Limb (tissue), 2 donors: Measurements from ENCODE around the gene CBFA2T2.
A peak's percentile ranks its signal among the peaks of the same experiment; 100 is the strongest.
"Not testable (repeated sequence)": the region's sequence is repeated elsewhere in the genome, so short reads cannot be mapped to it uniquely, and the experiment has no call there.

ENCODE experiments used
- DNase-seq, 2 donors: peaks; one replicate each; pipeline ENCODE4 v3.0.0-alpha.2; 2016; ENCODE audit errors: extremely low spot score in 2 of 2

CBFA2T2 gene

DNA sequence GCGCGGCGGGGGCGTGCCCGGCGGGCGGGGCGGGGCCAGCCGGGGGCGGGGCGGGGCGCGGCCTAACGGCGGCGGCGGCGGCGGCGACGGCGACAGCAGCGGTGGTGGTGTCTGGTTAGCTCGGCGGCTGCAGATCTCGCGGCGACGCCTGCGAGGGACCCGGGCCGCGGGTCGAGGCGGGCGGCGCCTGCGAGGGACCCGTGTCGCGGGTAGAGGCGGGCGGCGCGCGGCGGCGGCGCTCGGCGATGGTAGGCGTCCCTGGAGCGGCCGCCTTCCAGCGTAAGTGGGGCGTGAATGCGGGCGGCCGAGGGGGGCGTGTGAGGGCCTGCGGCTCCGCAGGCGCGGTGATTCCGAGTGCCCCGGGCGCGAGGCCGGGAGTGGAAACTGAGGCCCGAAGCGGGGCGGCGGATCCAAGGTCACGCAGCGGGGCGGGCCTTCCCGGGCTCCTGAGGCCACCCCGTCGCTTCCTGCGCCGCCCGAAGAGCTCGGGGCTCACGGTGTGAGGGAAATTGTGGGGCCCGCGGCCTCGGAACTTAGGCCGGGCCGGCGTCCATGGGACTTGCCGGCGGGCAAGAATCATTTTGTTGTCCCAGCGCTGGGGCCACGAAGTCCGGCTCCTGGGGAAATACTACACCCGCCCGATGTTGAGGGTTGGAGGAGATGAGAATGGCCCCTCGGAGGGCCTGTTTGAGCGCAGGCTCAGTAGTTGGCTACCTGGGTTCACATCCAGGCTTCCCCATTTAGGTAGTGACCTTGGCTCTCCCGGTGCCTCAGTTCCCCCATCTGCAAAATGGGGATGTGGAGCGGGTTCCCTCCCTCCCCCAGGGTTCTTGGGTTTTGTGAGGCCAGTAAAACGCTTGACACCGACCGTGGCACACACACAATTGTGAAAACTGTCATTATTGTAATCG, at the start of gene CBFA2T2:
CBFA2T2 (plus strand) TSS at position 74 of the 911 bp plus-strand sequence; CDS start at position 246, 172 bp downstream.
- no peak for DNase-seq

DNA sequence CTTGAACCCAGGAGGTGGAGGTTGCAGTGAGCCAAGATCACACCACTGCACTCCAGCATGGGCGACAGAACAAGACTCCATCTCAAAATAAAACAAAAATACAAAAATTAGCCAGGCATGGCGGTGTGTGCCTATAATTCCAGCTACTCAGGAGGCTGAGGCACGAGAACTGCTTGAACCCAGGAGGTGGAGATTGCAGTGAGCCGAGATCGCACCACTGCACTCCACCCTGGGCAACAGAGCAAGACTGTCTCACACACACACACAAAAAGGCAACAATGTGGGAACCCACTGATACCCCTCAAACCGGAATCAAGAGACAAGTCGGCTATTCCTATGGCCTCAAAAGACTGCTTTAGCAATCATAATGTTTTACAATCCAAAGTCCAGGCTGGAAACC, 49.3 kb upstream of the CBFA2T2 start:
- DNase-seq: not testable (repeated sequence)

DNA sequence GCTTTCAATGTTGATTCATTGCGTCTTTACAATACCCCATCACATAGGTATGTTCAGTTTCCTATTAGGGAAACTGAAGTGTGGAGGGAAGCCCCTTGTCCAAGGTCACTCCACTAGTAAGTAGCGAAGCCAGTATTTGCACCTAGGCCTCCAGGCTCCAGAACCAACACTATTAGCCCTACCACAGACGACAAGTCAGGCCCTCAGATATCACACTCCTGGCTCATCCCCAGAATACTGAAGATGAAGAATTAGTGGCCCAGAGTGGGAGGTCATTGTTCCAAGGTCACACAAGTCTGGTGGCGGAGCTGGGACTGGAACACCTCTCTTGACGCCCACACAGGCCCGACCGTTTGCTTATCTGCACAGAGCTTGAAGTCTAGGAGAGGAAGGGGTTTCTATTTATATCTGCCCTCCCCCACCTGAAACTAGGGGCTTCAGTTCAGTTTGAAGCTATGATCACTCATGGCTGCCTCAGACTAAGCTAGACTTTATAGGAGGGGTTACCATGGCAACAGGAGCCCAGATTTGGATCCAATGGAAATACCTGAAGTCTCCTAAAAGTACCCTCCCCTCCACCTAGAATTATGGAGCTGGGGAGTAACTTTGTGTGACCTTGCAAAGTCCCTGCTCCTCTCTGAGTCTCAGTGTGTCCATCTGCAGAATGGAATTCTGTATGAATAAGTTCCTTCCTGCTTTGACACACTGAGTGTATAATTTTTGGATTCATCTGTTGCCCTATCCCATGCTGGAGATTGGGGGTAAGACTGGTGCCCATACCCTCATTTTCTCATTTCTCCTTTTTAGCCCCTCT, 48.5 kb upstream of the CBFA2T2 start:
- DNase-seq: no peak

DNA sequence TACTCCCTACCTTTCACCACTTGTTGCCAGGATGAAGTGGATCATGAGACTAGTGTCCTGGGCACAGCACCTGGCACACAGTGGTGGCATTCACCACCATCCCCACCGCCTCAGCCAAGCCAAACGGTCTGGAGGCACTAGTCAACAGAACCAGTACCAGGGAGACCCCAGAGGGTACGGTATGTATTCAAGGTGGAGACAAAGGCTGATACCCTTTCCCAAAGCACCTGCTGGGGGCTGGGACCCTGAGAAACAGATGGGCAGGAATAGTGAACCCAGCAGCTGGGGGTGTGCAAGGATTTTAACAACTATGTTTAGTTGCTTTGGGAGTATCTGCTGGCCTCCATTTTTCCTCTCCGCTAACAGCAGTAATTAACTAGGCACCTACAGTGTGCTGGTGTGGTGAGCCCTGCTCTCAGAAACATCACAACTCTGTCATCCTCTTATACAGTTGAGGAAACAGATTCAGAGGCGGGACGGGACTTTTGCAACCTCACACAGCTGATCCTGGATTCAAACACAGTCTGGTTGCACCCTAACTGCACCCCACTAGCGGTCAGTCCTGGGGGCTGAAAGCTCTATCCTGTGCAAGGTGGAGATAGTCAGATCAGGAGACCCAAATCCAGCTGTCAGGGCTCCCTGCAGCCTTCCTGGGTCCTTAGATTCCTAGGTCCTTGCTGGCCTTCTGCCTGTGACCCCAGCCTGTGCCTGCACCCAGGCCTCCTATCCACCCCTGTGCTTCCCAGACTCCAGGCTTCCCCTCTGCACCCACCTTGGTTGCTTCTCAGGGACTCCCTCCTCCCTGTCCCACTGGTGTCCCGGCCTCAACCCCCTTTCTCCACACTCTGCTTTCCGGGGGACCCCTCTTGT, 47.5 kb upstream of the CBFA2T2 start:
- DNase-seq: no peak

DNA sequence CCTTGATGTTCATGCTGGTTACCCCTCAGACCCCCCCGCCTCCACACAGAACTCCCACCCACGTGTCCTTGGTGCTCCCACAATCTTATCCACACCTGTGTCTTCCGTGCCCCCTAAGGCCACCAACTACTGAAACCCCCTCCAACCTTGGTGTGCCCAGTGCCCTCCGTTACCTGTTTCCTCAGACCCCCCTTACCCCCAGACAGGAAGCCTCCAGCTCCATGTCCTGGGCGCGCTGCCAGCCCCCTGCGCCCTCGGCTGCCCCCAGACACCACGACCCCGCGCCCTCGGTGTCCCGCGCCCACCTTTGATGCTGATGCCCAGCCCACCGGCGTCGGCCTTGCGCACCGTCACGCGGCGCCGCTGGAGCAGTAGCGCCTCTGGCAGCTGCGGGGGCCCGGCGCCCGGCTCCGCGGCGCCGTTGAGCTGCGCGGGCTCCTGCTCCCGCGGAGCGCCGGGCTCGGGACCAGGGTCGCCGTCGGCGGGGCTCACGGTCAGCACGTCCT, 46.8 kb upstream of the CBFA2T2 start:
- DNase-seq: peak in 1 of 2 donors; percentile 70

DNA sequence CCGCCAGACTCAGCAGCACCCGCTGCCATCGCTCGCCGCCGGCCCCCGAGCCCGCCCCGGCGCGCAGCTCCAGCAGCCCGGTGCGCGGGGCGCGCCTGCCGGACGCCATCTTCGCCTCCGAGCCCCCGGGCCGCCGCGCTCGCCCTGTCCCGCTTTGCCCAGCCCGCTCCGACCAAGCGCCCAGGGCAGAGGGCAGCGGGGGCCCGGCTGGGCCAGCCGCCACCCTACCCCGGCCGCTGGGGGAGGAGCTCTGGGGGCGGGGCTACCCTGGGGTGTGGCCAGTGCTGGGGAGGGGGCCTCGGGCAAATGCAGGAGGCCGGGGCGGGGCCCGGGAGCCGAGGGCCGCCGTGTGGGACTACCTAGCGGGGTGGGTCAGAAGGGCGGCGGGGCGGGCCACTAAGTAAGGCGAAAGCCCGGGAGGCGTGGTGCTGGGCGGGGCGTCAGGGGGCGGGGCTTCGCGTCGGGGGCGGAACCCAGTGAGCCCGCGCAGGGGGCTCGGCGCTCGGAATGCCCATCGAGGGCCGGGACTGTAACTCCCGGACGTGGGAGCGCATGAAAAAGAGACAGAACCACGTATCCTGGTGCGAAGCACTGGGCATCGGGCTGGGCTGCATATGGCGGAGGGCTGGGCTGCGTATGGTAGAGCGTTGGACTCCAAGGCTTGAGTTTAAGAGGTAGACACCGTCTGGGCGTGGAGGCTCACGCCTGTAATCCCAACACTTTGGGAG, 46.2 kb upstream of the CBFA2T2 start, which contains the start of gene SNTA1:
SNTA1 (minus strand) TSS at position 252 of the 728 bp plus-strand sequence; CDS start at position 109, 143 bp downstream.
- DNase-seq: peak; percentile 75 to 91

DNA sequence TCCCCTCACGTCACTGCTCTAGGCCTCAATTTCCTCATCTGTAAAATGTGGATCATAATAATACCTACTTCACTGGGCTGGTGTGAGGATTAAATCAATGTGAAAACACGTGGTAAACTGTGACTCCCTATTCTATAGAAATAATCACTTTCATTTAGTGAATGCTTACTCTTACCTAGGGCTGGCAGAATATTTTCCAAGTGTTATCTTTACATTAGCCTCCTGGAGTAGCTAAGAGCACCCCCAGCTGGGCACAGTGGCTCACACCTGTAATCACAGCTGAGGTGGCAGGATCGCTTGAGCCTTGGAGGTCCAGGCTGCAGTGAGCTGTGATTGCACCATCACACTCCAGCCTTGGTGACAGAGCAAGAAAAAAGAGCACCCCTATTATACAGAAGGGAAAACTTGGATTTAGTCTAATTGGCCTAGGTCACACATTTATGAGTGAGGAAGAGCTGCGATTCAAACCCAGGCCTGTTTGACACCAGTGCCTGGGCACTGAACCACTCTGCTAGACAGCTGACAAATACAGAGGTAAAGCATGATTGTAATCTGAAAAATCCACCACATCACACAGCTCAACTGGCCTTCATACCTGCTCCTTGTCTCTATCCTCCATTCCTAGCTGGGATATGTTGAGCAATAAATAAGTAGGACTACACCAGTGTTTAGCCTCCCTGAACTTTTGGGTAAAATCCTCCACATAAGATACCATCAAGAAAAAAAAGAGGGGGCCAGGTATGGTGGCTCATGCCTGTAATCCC, 44.9 kb upstream of the CBFA2T2 start:
- no peak for DNase-seq

DNA sequence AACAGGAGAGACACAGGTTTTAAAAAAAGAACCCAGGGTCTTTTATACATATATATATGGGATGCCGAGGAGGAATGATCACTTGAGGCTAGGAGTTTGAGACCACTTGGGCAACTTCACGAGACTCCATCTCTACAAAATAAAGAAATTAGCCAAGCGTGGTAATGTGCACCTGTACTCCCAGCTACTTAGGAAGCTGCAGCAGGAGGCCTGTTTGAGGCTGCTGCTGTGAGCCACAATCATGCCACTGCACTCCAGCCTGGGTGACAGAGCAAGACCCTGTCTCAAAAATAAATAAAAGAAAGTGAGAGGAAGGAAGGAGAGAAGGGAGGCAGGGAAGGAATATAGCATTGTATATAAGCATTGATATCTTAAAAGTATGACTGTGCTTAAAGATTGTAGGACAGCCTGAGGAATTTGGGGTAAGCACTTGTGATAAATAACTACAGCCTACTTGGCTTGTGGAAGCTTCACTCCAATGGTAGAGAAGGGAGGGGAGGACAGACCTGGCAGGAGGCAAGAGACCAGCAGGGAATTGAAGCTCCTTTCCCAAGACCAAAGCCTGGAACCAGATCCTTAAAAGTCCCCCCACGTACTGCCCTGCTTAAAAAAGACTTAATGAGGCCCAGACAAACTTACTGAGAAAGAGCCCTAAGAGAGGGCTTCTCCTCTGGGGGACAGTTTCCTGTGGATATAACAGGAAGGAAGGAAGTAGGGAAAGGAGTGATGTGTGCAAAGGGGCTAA, 43.8 kb upstream of the CBFA2T2 start:
- no peak for DNase-seq

DNA sequence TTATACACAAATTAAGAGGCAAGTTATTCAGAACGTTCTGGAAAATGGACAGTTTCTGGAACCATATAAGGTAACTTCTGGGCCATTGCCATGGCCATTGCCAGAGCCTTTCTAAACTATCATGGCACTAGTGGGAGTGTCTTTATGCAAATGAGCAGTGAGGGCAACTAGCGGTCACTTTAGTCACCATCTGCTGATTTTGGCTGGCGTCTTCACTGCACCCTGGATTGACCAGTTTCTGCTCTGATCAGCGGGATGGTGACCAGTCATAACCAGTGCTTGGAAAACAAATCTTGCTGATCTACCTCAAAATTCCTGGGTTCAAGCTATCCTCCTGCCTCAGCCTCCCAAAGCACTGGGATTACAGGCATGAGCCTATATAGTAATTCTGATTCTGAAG, 39.0 kb upstream of the CBFA2T2 start:
- no peak for DNase-seq

DNA sequence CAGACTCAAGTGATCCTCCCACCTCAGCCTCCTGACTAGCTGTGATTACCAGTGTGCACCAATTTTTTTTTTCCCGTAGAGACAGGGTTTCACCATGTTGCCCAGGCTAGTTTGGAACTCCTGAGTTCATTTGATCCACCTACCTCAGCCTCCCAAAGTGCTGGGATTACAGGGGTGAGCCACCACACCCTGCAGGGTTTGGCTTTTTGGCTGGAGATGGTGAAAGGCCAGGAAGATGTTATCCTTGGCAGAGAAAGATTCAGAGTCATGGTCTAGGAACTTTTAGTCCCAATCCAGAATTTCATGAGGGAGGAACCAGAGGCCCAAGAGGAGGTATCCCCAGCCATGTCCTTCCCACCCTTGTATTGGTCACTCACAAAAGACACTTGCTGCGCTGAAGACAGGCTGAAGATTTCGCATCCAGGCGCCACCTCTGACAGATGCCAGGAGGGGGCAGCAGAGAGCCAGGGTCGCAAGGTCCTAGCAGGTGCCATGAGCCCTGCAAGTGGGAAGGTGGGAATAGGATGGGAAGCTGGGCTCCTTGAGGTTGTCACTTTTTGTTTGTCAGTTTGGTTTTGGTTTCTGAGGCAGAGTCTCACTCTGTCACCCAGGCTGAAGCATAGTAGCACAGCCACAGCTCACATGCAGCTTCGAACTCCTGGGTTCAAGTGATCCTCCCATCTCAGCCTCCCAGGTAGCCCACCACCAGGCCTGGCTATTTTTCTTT, 32.8 kb upstream of the CBFA2T2 start:
- peak; percentile 68 to 88 for DNase-seq

DNA sequence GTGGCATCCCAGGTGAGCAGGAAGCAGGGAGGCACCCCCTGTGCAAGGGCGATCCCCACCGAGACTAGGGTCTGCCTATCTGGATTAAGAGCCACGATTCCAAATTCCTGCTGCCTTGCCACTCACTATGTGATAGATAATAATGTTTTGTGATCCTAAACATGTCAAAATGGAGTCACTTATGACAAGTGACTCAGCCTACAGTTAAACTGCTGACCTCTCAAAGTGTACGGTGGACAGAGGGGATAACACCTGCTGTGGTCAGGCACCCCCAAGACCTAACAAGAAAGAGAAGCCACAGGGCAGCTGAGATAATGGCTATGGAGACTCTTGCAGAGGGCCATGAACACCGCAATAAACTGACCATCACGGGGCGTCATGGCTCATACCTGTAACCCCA, 30.3 kb upstream of the CBFA2T2 start:
- no peak for DNase-seq

DNA sequence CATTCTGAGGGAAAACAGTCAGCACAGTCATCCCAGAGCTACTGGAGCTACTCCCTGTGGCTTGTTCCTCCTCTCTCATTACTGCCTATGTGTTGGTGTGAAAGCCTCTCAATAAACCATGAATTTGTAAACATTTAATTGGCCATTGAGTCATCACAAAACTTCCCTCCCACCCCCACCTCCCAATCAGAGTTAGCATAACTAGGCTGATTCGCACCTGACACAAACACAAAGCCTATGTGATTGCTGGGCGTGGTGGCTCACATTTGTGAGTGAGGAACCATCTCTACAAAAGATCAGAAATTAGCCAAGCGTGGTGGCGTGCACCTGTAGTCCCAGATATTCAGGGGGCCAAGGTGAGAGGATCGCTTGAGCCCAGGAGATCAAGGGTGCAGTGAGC, 29.2 kb upstream of the CBFA2T2 start:
- DNase-seq: no peak

DNA sequence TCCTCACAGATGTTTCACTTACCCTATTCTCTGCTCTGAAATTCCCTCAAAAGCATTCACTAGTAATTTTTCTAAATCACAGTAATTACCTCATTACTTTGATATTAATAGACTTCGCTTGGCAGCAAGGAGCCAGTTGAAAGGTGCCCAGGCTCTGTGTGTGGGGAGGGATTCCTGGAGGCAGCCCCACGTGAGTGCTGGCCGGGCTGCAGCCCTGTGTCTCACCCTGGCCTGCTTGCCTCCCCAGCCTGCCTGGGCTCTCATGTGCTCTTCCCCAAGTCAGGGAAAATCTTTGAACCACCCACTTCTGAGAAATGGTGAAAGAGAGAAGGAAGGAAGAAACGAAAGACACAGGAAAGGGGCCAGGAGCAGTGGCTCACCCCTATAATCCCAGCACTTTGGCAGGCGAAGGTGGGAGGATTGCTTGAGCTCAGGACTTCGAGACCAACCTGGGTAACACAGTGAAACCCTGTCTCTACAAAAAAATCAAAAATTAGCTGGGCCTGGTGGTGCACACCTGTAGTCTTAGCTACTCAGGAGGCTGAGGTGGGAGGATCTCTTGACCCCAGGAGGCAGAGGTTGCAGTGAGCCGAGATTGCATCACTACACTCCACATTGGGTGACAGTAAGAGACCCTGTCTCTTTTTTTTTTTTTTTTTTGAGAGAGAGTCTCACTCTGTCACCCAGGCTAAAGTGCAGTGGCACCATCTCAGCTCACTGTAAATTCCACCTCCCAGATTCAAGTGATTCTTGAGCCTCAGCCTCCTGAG, 26.4 kb upstream of the CBFA2T2 start:
- no peak for DNase-seq

DNA sequence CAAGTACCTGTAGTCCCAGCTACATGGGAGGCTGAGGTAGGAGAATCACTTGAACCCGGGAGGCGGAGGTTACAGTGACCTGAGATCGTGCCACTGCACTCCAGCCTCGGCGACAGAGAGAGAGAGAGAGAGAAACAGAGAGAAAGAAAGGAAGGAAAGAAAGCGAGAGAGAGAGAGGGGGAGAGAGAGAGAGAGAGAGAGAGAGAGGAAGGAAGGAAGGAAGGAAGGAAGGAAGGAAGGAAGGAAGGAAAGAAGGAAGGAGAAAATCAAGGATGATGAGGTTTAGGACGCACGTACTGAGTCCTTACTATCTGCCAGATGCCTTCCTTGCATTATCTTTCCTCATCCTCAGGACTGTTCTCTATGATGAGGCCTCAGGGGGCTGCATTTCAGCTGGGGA, 25.1 kb upstream of the CBFA2T2 start:
- not testable (repeated sequence) for DNase-seq

DNA sequence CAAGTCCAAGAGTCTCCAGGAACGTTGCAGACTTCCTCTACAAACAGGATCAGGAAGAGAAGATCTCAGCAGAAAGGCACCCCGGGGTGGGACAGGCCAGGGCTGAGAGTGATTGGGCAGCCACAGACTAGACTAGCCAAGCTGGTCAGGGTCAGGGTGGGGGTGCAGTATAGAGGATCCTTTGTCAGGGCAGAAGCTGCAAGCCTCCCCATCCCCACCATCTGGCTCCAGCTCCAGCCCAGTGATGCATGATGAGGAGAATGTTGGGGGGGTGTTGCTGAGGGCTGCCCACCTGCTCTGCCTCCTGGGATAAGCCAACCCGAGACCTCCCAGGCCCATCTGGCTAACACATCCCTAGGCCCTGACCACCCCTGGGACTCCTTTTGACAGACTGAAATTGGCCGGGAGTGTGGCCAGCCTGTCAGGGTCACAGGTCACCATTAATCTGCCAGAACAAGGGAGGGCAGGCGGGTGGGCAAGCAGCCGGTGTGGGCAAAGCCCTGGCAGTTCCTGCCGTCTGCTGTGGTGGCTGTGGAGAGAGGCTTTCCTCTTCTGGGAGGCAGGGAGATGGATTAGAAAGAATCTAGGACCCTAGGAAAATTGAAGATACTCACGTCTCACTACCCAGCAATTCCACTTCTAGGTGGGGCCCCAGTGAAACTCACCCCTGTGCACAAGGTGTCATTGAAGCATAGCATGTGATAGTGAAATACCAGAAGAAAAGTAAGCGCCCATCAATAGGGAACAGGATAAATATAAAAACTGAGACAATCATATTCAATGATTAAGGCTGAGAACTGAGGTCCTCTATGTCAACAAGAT, 24.2 kb upstream of the CBFA2T2 start:
- peak in 1 of 2 donors; percentile 47 for DNase-seq

DNA sequence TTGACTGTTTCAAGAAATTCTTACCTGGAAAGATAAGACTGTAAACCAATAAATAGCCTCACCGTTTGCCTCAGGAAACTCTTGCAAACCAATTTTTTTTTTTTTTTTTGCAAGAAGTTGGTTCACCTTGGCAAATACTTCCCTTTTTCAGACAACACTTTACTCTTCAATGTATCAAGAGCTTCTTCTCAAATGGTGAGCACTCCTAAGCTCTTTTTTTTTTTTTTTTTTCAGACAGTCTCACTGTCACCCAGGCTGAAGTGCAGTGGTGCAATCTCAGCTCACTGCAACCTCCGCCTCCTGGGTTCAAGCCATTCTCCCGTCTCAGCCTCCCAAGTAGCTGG, 23.6 kb upstream of the CBFA2T2 start:
- no peak for DNase-seq

DNA sequence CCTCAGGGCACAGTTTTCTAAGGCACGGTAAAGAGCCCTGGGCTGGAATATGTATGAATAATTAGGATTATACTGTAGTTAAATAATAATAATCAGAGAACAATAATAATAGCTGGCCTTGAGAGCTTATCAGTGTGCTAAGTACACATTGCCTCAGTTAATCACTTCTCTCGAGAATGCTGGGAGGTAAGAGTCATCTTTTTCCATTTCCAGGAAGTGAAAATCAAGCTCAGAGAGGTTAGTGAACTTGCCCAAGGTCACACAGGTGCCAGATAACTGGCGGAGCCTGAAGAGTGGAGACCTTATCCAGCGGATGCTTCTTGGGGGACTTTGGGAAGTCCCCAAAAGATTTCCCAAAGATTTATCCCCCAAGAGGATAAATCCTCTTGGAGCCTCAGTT, 19.4 kb upstream of the CBFA2T2 start:
- no peak for DNase-seq
